K562 (cell line): ENCODE measurements around the gene LRRC8A. TPM values are rescaled to one million over a fixed set of nuclear protein-coding genes. Genes with fewer than 3 reads are reported as not detected.

Experiments
- ATAC-seq: fragments of 200-7000 bp; cut with Tn5 transposase; 3 replicates; pipeline ENCODE4 v1.9.1; 2020; ENCODE audit warnings: moderate library complexity
- BruUV-seq: library from RNA; stranded (reverse); fragments of 400-500 nt; replicated peaks from 2 replicates; lab custom pipeline; 2021; lab: Mats Ljungman, UMichigan
- CTCF ChIA-PET: fragments of 300-600 bp; formaldehyde crosslinking; extraction: SDS; loops from one replicate; lab custom pipeline; 2021; ENCODE audit warnings: low intra/inter-chr PET ratio; lab: Yijun Ruan, JAX
- POLR2A ChIA-PET: fragments of 300-600, 350-650 bp; sonication (Branson Sonifier 250); formaldehyde crosslinking; extraction: SDS; loops from one replicate; lab custom pipeline; 2021; ENCODE audit warnings: antibody characterized with exemption, inconsistent platforms; lab: Yijun Ruan, JAX
- DNase-seq, 4 experiments: peaks; one replicate each; pipeline versions ENCODE4 v3.0.0 to v3.0.0-alpha.2; 2011 to 2018; ENCODE audit warnings: low spot score in 3 of 4, mixed read lengths in 3 of 4; ENCODE audit errors: extremely low read depth in 1 of 4
- FAIRE-seq: peaks from 2 replicates; lab custom pipeline; 2011; peaks lifted over from hg19 to GRCh38; lab: Jason Lieb, UNC
- H2AFZ ChIP-seq: 2 replicates; pipeline ENCODE4 v1.6.0; 2011; ENCODE audit warnings: low read depth, low read length, control low read depth, inconsistent platforms
- H3K27ac ChIP-seq: fragments of 200-600 bp; 3 replicates; pipeline ENCODE4 v1.8.0; 2011; ENCODE audit warnings: low read depth, mild to moderate bottlenecking, control low read depth, inconsistent platforms, low read length, moderate library complexity, mixed read lengths; ENCODE audit errors: extremely low read depth
- H3K27me3 ChIP-seq, 2 experiments: fragments of 300-600 bp in 1 of 2; 2 replicates in 1 of 2; 3 replicates in 1 of 2; pipeline versions ENCODE4 v1.6.0 to v1.8.0; 2011; ENCODE audit warnings: inconsistent platforms in 2 of 2, low read length in 2 of 2, mild to moderate bottlenecking in 1 of 2, mixed read lengths in 1 of 2, moderate library complexity in 1 of 2; ENCODE audit not compliant: control insufficient read depth in 2 of 2, insufficient read depth in 2 of 2
- H3K36me3 ChIP-seq: fragments of 300-600 bp; 3 replicates; pipeline ENCODE4 v1.8.0; 2011; ENCODE audit warnings: mild to moderate bottlenecking, low read length, inconsistent platforms; ENCODE audit not compliant: control insufficient read depth, insufficient read depth
- H3K4me1 ChIP-seq, 2 experiments: fragments of 200-600 bp in 1 of 2; replicated peaks in 1 of 2; 2 replicates in 1 of 2; 3 replicates in 1 of 2; pipeline versions ENCODE4 v1.5.1 to v1.8.0; 2011; ENCODE audit warnings: inconsistent platforms in 2 of 2, low read length in 2 of 2, mild to moderate bottlenecking in 1 of 2, mixed read lengths in 1 of 2, moderate library complexity in 1 of 2; ENCODE audit not compliant: control insufficient read depth in 2 of 2, insufficient read depth in 2 of 2
- H3K4me2 ChIP-seq: 2 replicates; pipeline ENCODE4 v1.6.1; 2011; ENCODE audit warnings: low read length, control low read depth, inconsistent platforms, mixed read lengths; ENCODE audit not compliant: insufficient read depth
- H3K4me3 ChIP-seq: fragments of 200-600 bp; sonication (generic), shearing (Covaris generic); 2 replicates; pipeline ENCODE4 v1.5.1; 2016; ENCODE audit warnings: control low read depth, inconsistent platforms
- H3K79me2 ChIP-seq: fragments of 200-600 bp; 3 replicates; pipeline ENCODE4 v1.8.0; 2011; ENCODE audit warnings: low read length, inconsistent platforms; ENCODE audit not compliant: control insufficient read depth, insufficient read depth
- H3K9ac ChIP-seq, 2 experiments: 2 replicates each; pipeline versions ENCODE4 v1.6.0 to v1.6.1; 2011; ENCODE audit warnings: low read depth in 2 of 2, low read length in 2 of 2, control low read depth in 1 of 2, inconsistent platforms in 1 of 2, mild to moderate bottlenecking in 1 of 2, mixed read lengths in 1 of 2; ENCODE audit not compliant: insufficient read depth in 1 of 2
- H3K9me1 ChIP-seq: one replicate; pipeline ENCODE4 v1.6.0; 2011; ENCODE audit warnings: inconsistent platforms, mild to moderate bottlenecking, low read length, moderate library complexity; ENCODE audit not compliant: control insufficient read depth, insufficient read depth
- H3K9me3 ChIP-seq: replicated peaks from 2 replicates; pipeline ENCODE4 v1.5.1; 2011; ENCODE audit warnings: low read depth, low read length, inconsistent platforms; ENCODE audit not compliant: control insufficient read depth, insufficient read depth
- H4K20me1 ChIP-seq: replicated peaks from 2 replicates; pipeline ENCODE4 v1.6.1; 2011; ENCODE audit warnings: low read length, inconsistent platforms, mixed read lengths; ENCODE audit not compliant: control insufficient read depth, insufficient read depth
- ATF3 ChIP-seq, 2 experiments: fragments of 450-650 bp in 1 of 2; sonication (generic) in 1 of 2; formaldehyde crosslinking in 1 of 2; IDR thresholded peaks in 1 of 2; conservative IDR thresholded peaks in 1 of 2; 2 replicates each; pipeline versions ENCODE4 v1.6.1 to v1.8.1; 2016 to 2023; ENCODE audit warnings: mild to moderate bottlenecking in 2 of 2, moderate library complexity in 2 of 2, inconsistent platforms in 1 of 2, missing genetic modification reagents in 1 of 2
- CBX1 ChIP-seq: sonication (generic); IDR thresholded peaks from 2 replicates; pipeline ENCODE4 v1.6.1; 2016; ENCODE audit warnings: antibody characterized with exemption, low read depth, mild to moderate bottlenecking
- ESRRA ChIP-seq: fragments of 450-650 bp; IDR thresholded peaks from 2 replicates; pipeline ENCODE4 v1.6.1; 2014; ENCODE audit warnings: low read depth, mild to moderate bottlenecking, moderate library complexity, borderline replicate concordance
- HIVEP1 ChIP-seq: fragments of 250-450 bp; sonication (Bioruptor Pico); IDR thresholded peaks from 2 replicates; pipeline ENCODE4 v1.4.0; 2020; ENCODE audit warnings: mild to moderate bottlenecking
- HSF4 ChIP-seq: fragments of 250-450 bp; sonication (Bioruptor Pico); IDR thresholded peaks from 2 replicates; pipeline ENCODE4 v2.1.2; 2022; ENCODE audit warnings: mild to moderate bottlenecking, moderate library complexity, borderline replicate concordance
- MYBL2 ChIP-seq, 2 experiments: fragments of 450-650 bp in 1 of 2; sonication (generic) in 1 of 2; formaldehyde crosslinking in 1 of 2; IDR thresholded peaks; 2 replicates each; pipeline versions ENCODE4 v1.6.1 to v1.8.1; 2017 to 2022; ENCODE audit warnings: borderline replicate concordance in 1 of 2, inconsistent platforms in 1 of 2, low read depth in 1 of 2, mild to moderate bottlenecking in 1 of 2, missing genetic modification reagents in 1 of 2, moderate library complexity in 1 of 2
- PHF21A ChIP-seq: fragments of 450-650 bp; IDR thresholded peaks from 2 replicates; pipeline ENCODE4 v1.6.1; 2017; ENCODE audit warnings: low read depth, borderline replicate concordance
- POLR2G ChIP-seq: fragments of 200-400 bp; formaldehyde crosslinking; IDR thresholded peaks from 2 replicates; pipeline ENCODE4 v1.6.1; 2017; ENCODE audit warnings: low read depth, mild to moderate bottlenecking, antibody characterized with exemption, low read length, moderate library complexity
- WGBS: fragments of 100-300 bp; shearing (Covaris generic); methylation state at CpG from one replicate; pipeline ENCODE4 v1.1.6; 2016; ENCODE audit warnings: low coverage, mixed read lengths; ENCODE audit not compliant: insufficient coverage; ENCODE audit errors: missing lambda C conversion rate; 5-methylcytosine and 5-hydroxymethylcytosine counted together
- in situ Hi-C: fragments of 300-500 bp; cut with MboI; formaldehyde crosslinking; loops from 4 replicates; pipeline ENCODE4 v1.15.0; 2018; ENCODE audit warnings: inconsistent platforms, mixed read lengths
- intact Hi-C: fragments of 100-400 bp; cut with micrococcal nuclease; formaldehyde crosslinking; loops from 2 replicates; pipeline ENCODE4 v1.14.2; 2022
- polyA plus RNA-seq, 8 experiments: library from polyadenylated mRNA; depleted of rRNA in 4 of 8; stranded (reverse) in 5 of 8; unstranded in 3 of 8; fragments of >200 nt; fragmentation: Nextera tagmentation in 2 of 8; fragmentation: Illumina TruSeq in 1 of 8; extraction: Ambion mirVana in 2 of 8; extraction: Trizol in 1 of 8; gene quantifications; 2 replicates each; pipeline versions ENCODE4 v1.2.1 to v1.2.3, GENCODE V29; 2011 to 2014; ENCODE audit warnings: inconsistent platforms in 1 of 8, missing spikeins in 1 of 8
- total RNA-seq, 7 experiments: library from RNA; depleted of rRNA in 6 of 7; stranded (reverse); fragments of >200 nt in 6 of 7; fragmentation: Illumina TruSeq in 2 of 7; extraction: Trizol in 2 of 7; gene quantifications; 2 replicates each; pipeline versions ENCODE4 v1.2.1 to v1.2.3, GENCODE V29; 2011 to 2021; ENCODE audit warnings: low replicate concordance in 1 of 7
- TF ChIP-seq, protein P1 (sequence below): fragments of 250-450 bp; sonication (Bioruptor Pico); IDR thresholded peaks from 2 replicates; pipeline ENCODE4 v1.5.0; 2020; ENCODE audit warnings: mild to moderate bottlenecking, borderline replicate concordance
- TF ChIP-seq, protein P2 (sequence below): sonication (generic); formaldehyde crosslinking; IDR thresholded peaks from 2 replicates; pipeline ENCODE4 v1.5.0; 2020; ENCODE audit warnings: missing genetic modification reagents
- TF ChIP-seq, protein P3 (sequence below): fragments of 200-400 bp; formaldehyde crosslinking; IDR thresholded peaks from 2 replicates; pipeline ENCODE4 v1.6.1; 2017; ENCODE audit warnings: mild to moderate bottlenecking, low read depth, low read length, moderate library complexity
- TF ChIP-seq, protein P4 (sequence below): sonication (generic); formaldehyde crosslinking; IDR thresholded peaks from 2 replicates; pipeline ENCODE4 v1.9.0; 2022; ENCODE audit warnings: mild to moderate bottlenecking, missing genetic modification reagents

Gene LRRC8A
- total and polyA plus RNA-seq, 9 of the 15 experiments (the other 6 are each of a cell fraction or from before 2014, with no cell fraction given), result 2.9 to 24.7 (median 8.9) TPM

DNA sequence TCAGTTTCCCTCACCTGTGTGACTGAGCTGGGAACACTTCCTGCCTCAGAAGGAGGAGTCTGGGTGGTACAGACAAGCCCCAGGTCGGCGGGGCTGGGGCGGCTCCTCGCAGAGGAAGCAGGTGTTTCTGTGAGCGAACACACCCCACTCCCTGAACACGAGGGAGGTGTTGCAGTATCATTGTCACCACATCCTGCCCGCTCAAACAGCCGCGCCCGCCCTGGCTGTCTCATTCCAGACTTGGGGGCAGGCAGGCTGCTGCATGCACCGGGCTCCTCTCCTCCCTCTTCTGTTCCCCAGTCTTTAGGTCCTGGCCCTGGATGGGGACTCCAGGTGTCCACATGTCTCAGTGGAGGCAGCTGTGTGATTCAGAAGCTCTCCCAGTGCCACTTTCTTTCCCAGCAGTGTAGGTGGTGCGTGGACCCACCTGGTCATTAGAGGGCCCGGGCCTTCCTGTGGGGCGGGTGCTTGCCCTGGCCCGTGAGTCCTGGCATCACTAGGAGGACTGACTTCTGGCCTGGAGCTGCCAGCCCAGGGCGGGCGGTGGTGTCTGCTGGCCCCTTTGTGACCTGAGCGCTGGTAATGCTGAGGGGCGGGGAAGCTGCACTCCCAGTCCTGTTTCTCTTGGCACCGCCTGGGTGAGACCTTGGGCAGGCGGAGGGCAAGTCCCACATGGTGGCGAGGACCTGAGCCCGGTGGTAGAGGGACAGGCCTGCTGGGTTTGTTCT lies 20.6 kb downstream of the LRRC8A start:
- ChIA-PET CTCF (no interaction called here), POLR2A (interaction anchor here (0.6 to 2.0 kb wide), 4 partner anchors 11 to 735 kb away, joined by 3 to 6 read pairs (median 4); no protein-coding TSS in a partner anchor)
- FAIRE-seq (no peak), DNase-seq (no peak), ATAC-seq (no peak; the same call in 1 of the 3 replicates)
- Histone ChIP-seq H2AFZ (no peak overlapping the region), H3K9ac (peak overlapping the region in 1 of 2 experiments; percentile 66; a peak in 2 of 4 replicates), H3K4me1 (peaks cover 0 to 28% of the 10 kb centered on the region in 2 experiments; a peak in 1 of 5 replicates), H4K20me1 (no peaks in the 10 kb centered on the region; the same call in 1 of the 2 replicates), H3K27me3 (no peaks in the 10 kb centered on the region), H3K36me3 (peaks cover 20% of the 10 kb centered on the region; the same call in 2 of the 3 replicates), H3K4me2 (no peak overlapping the region), H3K79me2 (no peaks in the 10 kb centered on the region), H3K9me1 (no peaks in the 10 kb centered on the region), H3K9me3 (no peaks in the 10 kb centered on the region), H3K27ac (no peak overlapping the region), H3K4me3 (no peak overlapping the region)
- no TSS peak for BruUV-seq
- intact Hi-C loops (no loop called here), in situ Hi-C loops (no loop called here)
- 78% methylated on average over 18 of the region's 23 CpGs for WGBS
- TF ChIP-seq, protein P1, sequence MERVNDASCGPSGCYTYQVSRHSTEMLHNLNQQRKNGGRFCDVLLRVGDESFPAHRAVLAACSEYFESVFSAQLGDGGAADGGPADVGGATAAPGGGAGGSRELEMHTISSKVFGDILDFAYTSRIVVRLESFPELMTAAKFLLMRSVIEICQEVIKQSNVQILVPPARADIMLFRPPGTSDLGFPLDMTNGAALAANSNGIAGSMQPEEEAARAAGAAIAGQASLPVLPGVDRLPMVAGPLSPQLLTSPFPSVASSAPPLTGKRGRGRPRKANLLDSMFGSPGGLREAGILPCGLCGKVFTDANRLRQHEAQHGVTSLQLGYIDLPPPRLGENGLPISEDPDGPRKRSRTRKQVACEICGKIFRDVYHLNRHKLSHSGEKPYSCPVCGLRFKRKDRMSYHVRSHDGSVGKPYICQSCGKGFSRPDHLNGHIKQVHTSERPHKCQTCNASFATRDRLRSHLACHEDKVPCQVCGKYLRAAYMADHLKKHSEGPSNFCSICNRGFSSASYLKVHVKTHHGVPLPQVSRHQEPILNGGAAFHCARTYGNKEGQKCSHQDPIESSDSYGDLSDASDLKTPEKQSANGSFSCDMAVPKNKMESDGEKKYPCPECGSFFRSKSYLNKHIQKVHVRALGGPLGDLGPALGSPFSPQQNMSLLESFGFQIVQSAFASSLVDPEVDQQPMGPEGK, result no peak
- no peak for TF ChIP-seq HIVEP1 (CRISPR knock-in tag)
- TF ChIP-seq HSF4, result no peak
- TF ChIP-seq, protein P2, sequence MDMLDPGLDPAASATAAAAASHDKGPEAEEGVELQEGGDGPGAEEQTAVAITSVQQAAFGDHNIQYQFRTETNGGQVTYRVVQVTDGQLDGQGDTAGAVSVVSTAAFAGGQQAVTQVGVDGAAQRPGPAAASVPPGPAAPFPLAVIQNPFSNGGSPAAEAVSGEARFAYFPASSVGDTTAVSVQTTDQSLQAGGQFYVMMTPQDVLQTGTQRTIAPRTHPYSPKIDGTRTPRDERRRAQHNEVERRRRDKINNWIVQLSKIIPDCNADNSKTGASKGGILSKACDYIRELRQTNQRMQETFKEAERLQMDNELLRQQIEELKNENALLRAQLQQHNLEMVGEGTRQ (CRISPR knock-in tag), result no peak
- no peak for TF ChIP-seq PHF21A
- no peak for TF ChIP-seq ESRRA
- 0 out of 2 replicates have a peak, but pooled peaks have one; percentile 23 for TF ChIP-seq POLR2G
- TF ChIP-seq, protein P3, sequence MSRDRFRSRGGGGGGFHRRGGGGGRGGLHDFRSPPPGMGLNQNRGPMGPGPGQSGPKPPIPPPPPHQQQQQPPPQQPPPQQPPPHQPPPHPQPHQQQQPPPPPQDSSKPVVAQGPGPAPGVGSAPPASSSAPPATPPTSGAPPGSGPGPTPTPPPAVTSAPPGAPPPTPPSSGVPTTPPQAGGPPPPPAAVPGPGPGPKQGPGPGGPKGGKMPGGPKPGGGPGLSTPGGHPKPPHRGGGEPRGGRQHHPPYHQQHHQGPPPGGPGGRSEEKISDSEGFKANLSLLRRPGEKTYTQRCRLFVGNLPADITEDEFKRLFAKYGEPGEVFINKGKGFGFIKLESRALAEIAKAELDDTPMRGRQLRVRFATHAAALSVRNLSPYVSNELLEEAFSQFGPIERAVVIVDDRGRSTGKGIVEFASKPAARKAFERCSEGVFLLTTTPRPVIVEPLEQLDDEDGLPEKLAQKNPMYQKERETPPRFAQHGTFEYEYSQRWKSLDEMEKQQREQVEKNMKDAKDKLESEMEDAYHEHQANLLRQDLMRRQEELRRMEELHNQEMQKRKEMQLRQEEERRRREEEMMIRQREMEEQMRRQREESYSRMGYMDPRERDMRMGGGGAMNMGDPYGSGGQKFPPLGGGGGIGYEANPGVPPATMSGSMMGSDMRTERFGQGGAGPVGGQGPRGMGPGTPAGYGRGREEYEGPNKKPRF, result no peak
- no peak for TF ChIP-seq CBX1
- no peak for TF ChIP-seq MYBL2 (IDR thresholded peaks at IDR 0.05; ENCODE audit: low read depth)
- TF ChIP-seq MYBL2 (CRISPR knock-in tag; IDR thresholded peaks at IDR 0.05; ENCODE audit: borderline replicate concordance), result no peak
- TF ChIP-seq, protein P4, sequence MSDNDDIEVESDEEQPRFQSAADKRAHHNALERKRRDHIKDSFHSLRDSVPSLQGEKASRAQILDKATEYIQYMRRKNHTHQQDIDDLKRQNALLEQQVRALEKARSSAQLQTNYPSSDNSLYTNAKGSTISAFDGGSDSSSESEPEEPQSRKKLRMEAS (CRISPR knock-in tag), result peak; percentile 50
- no peak for TF ChIP-seq ATF3 (IDR thresholded peaks at IDR 0.05)
- TF ChIP-seq ATF3 (CRISPR knock-in tag; conservative IDR thresholded peaks at IDR 0.05), result no peak
